DMS 273 treated with DMSO at 0.1 percent for 48 hours (cell line): Measurements from ENCODE around the gene ZNF672.
A peak's percentile ranks its signal among the peaks of the same experiment; 100 is the strongest.
"Not testable (repeated sequence)": the region's sequence is repeated elsewhere in the genome, so short reads cannot be mapped to it uniquely, and the experiment has no call there.

Experiments used
- DNase-seq: peaks from one replicate; lab custom pipeline; 2025; lab: John Stamatoyannopoulos, UW

Gene ZNF672

DNA sequence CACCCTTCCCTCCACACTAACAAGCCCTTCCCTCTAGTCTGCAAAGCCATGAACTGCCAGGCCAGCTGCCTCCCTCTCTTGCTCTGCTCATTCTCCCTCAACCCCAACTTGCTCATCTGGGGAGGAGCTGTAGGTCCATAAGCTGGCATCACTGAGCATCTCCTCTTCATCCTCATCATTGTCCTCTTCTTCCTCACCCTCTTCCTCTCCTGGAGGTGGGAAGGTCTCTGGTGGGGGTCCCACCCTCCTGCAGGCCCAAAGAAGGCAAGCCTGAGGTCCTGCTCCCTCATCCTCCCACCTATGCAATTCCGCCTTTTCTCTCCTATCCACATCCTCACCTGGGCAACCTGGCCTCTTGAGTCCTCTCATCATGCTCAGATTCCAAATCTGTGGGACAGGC is 18.2 kb downstream of the ZNF672 start:
- DNase-seq, result no peak

GRCh38 chr1:248857201-248857600 is 19.2 kb downstream of the ZNF672 start:
- DNase-seq, result no peak

GRCh38 chr1:248857749-248858095 is 19.7 kb downstream of the ZNF672 start:
- no peak for DNase-seq

DNA sequence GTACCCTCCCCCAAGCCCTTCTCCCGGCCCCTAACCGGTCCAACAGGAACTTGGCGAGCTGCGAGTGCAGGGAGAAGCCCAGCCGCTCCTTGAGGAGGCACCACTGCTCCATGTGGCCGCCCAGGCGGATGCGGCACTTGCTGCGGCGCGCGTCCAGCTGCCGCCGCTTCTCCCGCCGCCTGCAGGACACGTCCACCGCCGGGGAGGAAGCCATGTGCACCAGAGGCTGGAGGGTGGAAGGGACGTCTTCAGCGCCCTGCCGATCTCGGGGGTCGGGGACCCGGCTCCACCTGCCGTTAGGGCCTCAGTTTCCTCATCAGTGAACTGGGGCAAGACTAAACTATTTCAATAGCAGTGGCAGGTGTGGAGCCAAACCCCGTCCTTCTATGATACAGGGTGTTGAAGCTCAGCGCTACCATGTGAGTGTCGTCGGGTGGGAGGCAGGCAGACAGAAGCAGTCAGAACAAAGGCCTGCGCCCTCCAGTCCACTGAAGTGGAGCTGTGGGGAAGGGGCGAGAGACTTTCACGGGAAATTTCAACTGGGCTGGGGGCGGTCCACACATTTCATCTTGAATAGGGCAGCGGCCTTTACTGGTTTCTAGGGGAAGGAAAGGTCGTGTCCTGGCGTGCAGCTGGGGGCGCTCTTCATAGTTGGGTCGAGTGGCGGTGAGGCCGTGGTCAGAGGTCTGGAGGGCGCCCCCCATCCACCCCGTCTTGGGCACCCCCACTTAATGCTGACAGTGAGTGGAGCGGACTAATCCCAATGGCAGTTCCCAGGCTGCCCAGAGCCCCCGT is 20.3 kb downstream of the ZNF672 start:
- peak; percentile 53 for DNase-seq

DNA sequence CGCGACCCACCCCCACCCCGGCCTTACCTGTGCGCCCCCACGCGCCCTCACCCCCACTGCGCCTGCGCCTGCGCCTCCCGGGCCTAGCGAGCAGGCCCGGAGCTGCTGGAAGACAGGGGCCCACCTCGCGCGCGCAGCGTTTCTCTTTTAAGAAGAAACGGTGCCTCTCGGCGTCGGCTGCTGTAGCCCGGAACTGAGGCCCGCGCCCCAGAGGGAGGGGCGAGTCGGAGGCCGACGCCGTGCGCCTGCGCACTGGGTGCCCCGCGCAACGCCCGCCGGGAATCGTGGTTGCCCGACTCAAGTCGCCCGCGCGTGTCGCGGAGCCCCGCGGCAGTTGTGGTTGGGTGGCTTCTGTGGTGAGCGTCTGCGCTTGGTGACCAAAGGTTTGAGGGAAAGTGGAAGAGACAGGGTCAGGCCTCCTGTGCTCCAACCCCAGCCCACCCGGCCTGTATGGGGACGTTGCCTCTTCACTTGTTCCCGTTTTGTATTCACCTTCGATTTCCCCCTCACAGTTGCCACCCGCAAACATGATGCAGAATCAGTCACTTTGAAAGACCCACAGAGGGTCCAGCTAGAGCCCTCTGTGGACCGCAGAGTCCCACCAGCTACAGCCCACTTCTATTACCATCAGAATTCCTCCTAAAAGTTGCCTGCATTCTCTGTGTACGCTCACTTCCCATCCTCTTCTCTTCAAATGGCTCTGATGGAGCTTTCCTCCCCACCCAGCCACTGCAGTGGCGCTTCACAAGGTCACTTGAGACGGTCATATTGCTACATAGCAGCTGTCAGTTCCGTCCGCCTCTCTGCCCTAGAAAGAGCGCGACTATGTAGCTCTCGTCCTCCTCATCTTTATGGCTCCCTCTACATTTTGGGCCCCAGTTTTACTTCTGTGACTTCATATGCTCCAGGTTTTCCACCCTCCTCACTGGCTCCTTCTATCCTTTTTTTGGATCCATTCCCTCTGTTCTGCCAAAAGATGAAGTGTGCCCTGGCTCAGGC is 21.2 kb downstream of the ZNF672 start, which contains the start of gene ZNF692:
ZNF692 (minus strand) TSS at position 195 of the 999 bp plus-strand sequence. CDS start 776 bp downstream, outside the sequence.
- peak; percentile 85 for DNase-seq

DNA sequence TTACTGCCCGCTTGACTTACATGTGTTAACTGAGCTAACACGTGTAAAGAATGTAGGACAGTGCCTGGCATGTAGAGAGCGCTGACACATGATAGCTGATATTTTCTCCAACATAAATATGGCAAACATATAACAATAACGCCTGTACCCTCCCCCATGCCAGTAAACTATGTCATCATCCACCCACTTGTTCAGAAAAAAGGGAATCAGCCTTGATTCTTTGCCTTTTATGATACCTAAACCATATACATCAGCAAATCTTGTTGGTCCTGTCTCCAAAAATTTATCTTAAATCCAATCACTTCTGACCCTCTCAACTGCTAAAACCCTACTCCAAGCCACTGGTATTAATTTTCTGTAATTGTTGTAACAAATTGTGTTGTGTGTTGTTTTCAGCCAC is 22.0 kb downstream of the ZNF672 start:
- DNase-seq, result no peak

DNA sequence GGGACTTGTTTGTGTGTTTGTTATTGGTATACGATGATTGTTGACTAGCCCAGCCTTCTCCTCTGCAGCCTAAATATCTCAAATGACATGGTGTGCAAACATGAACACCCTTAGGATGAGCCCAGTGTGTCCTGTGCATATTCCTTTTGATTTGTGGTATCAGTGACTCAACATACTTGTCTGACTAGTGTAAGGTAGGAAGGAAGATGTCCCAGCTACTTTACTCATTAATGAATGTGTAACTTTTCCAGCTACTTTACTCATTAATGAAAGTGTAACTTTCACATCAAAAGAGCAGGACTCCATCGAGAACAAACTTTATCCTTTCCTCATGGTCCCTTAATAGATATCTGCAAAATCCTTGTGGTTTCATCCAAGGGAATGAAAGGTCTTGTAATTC is 23.6 kb downstream of the ZNF672 start:
- DNase-seq, result no peak

DNA sequence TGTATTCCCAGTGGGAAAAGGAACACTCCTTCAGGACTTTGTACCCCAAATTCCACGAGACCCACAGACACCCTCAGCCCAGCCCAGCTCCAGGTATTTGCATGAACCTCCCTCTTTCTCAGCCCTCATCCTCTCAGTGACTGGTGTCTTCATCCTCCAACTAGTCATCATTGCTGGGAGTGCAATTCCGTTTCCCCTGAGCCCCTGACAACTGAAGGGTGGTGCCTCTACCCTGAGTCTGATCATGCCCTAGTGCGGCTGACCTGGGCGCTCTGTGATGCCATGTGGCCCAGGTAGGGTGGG is 24.6 kb downstream of the ZNF672 start:
- no peak for DNase-seq

GRCh38 chr1:248862998-248863881 is 25.2 kb downstream of the ZNF672 start:
- DNase-seq, result peak; percentile 47

GRCh38 chr1:248871837-248872401 is 33.9 kb downstream of the ZNF672 start:
- no peak for DNase-seq

DNA sequence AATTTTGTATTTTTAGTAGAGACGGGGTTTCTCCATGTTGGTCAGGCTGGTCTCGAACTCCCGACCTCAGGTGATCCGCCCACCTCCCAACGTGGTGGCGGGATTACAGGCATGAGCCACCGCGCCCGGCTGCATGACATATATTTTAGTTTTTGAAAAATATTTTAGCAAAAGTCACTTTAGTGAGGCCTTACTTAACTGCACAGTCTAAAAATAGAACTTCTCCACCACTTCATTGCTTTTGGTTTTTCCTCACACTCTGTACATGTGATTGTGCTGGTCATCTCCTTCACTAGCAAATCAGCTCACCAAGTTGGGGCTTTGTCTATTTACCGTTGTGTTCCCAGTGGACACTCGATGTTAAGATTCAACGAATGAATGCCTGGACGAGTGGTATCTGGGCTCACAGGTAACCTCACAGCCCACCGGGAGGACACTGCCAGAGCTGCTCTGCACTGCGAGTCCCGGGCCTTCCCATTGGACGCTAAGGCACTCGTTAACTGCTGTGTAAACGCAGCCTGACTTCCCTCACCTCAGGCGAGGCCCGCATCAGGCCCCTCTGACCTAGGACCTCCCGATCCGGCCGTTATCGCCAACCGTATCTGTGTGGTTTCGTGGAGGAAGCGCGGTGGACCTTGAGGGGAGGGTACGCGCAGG is 34.9 kb downstream of the ZNF672 start:
- peak; percentile 60 for DNase-seq

DNA sequence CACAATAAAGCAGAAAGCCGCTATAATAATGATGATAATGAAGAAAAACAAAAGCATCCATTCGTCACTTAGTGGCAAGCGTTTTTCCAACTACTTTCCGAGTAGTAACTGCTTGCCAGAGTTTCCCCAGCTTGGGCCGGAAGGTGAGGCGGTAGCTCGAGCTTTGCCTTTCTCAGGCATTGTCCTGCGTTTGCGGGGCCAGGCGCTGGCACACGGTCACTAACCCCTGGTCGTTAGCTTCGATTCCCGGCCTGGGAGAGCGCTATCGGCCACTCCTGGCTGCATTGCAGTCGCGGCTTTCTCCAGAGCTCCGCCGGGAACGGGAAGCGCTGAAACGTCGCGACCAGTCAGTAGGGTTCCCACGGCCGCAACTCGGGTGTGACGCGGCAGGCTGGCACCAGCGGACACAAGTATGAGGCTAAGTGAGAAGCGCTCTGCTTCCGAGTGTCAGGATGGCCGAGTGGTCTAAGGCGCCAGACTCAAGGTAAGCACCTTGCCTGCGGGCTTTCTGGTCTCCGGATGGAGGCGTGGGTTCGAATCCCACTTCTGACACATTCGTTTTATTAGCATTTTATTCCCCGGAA is 35.5 kb downstream of the ZNF672 start:
- peak; percentile 92 for DNase-seq

GRCh38 chr1:248873993-248874533 is 36.0 kb downstream of the ZNF672 start:
- DNase-seq, result peak; percentile 92

DNA sequence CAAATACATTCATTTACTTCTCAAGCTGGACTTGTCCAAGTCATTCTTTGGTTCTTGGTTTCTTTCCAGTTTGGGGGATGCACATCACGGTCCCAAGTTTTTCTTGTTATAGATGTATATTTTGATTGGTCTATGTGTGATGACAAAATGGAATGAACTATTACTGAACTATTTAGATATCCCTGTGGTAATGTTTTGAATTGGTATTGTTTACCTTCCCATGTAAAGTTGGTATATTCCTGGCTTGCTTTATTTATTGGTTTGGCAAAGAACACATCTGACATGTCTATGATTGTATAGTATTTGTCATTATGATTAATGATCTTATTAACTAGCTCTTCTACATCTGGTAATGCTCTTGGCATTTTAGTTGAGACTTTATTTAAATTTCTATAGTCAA is 43.2 kb downstream of the ZNF672 start:
- DNase-seq, result no peak

GRCh38 chr1:248882427-248882826 is 44.4 kb downstream of the ZNF672 start:
- DNase-seq, result not testable (repeated sequence)

DNA sequence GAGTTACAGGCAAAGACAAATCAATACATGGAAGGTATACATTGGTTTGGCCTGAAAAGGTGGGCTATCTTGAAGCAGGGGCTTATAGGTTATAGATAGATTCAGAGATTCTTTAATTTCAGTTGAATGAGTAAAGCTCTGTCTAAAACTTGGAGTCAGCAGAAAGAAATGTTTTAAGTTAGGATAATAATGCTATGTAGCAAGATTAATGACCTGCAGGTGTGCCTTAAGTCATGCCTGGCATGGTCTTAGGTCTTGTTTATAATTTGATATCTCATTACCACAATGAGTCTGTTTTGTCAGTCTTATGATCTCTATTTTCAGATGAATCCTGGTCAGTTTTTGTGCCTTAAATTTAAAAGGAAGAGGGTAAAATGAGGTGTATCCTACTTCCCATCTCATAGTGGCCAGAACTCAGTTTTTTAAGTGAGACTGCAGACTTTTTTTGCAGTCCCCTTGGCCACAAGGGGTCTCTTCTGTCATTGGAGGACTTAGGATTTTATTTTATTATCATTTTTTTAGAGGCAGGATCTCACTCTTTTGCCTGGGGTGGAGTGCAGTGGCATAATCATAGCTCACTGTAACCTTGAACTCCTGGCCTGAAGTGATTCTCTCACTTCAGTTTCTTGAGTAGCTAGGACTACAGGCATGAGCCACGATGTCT is 46.7 kb downstream of the ZNF672 start:
- no peak for DNase-seq

DNA sequence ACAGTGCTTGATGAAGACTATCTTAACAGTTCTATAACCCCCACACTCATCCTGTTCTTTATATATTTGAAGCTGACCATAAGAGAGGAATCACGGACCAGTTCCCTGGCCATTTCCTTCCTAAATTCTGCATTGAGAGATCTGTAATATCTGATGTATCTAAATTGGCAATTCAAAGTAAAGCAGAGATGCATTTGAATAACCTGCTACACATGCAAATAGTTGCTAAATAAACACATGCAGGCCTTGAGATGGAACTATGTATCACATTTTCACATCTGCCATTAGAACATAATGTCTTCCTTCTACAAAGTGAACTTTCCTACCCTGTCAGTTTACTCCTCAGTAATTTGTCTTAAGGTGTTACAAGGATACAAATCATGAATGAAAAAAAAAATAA is 47.6 kb downstream of the ZNF672 start:
- no peak for DNase-seq

DNA sequence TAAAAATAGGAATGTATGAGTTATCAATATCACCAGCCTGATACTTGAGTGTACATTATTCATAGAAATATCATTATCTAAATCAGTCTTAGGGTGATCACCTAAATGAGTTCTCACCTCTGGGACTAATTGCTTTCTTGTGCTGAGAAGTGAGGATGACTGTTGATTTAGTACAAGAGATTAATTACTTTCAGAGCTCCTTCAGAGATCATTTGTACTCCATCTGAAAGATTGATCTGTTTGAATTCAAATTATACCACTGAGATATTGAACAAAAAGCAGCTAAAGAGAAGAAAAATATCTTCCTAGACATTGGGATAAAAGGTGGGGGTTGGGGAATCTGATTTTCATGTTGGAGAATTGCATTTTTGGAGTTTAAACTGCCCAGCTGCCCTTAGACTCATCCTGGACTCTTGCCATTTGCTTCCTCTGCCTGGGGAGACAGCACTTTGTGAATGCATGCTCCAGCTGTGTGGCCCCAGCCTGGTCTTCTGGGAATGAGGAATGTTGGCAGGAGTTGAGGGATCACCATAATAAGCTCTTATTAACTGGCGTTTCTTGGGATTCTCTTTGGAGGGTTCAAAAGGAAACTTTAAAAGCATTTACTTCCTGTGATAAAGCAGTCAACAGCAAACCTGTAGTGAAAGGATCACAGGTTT is 48.3 kb downstream of the ZNF672 start:
- peak; percentile 38 for DNase-seq

GRCh38 chr1:248889914-248890243 is 51.9 kb downstream of the ZNF672 start:
- not testable (repeated sequence) for DNase-seq
